Keratinocyte (primary cell): ENCODE results near the gene FGFR3. TPM values are rescaled to one million over a fixed set of nuclear protein-coding genes. Genes with fewer than 3 reads are reported as not detected.

Experiments
- DNase-seq: peaks from one replicate; pipeline ENCODE4 v3.0.0-alpha.2; 2011; ENCODE audit warnings: low read depth, missing footprints, low spot score
- FAIRE-seq: peaks from 2 replicates; lab custom pipeline; 2011; peaks lifted over from hg19 to GRCh38; lab: Jason Lieb, UNC
- H2AFZ ChIP-seq: 2 replicates; pipeline ENCODE4 v1.6.0; 2012; ENCODE audit warnings: low read length, control low read depth, inconsistent platforms; ENCODE audit not compliant: control insufficient read depth
- H3K27ac ChIP-seq: 2 replicates; pipeline ENCODE4 v1.5.1; 2011; ENCODE audit warnings: low read length; ENCODE audit not compliant: control insufficient read depth, insufficient read depth
- H3K27me3 ChIP-seq: 3 replicates; pipeline ENCODE4 v1.6.0; 2011; ENCODE audit warnings: low read length; ENCODE audit not compliant: control insufficient read depth, insufficient read depth; ENCODE audit errors: extremely low read depth
- H3K36me3 ChIP-seq, 2 experiments: 2 replicates in 1 of 2; 3 replicates in 1 of 2; pipeline ENCODE4 v1.5.1; 2011; ENCODE audit warnings: low read length in 2 of 2, mild to moderate bottlenecking in 1 of 2; ENCODE audit not compliant: control insufficient read depth in 2 of 2, insufficient read depth in 2 of 2; ENCODE audit errors: extremely low read depth in 1 of 2
- H3K4me1 ChIP-seq: 3 replicates; pipeline ENCODE4 v1.5.1; 2011; ENCODE audit warnings: low read length; ENCODE audit not compliant: control insufficient read depth, insufficient read depth; ENCODE audit errors: extremely low read depth
- H3K4me2 ChIP-seq: 3 replicates; pipeline ENCODE4 v1.6.0; 2011; ENCODE audit warnings: low read depth, low read length; ENCODE audit not compliant: control insufficient read depth, insufficient read depth; ENCODE audit errors: extremely low read depth
- H3K4me3 ChIP-seq, 3 experiments: fragments of 200-600 bp in 1 of 3; sonication (generic) in 1 of 3; 2 replicates in 2 of 3; 3 replicates in 1 of 3; pipeline ENCODE4 v1.5.1; 2011 to 2016; ENCODE audit warnings: low read length in 3 of 3, mild to moderate bottlenecking in 3 of 3, control low read depth in 2 of 3, inconsistent platforms in 1 of 3, low read depth in 1 of 3, mixed read lengths in 1 of 3, mixed run types in 1 of 3, moderate library complexity in 1 of 3; ENCODE audit not compliant: control insufficient read depth in 2 of 3, insufficient read depth in 2 of 3; ENCODE audit errors: extremely low read depth in 1 of 3
- H3K79me2 ChIP-seq: 2 replicates; pipeline ENCODE4 v1.6.0; 2012; ENCODE audit warnings: low read length; ENCODE audit not compliant: control insufficient read depth, insufficient read depth
- H3K9ac ChIP-seq: 3 replicates; pipeline ENCODE4 v1.6.0; 2011; ENCODE audit warnings: low read length; ENCODE audit not compliant: control insufficient read depth, insufficient read depth; ENCODE audit errors: extremely low read depth
- H3K9me1 ChIP-seq: 3 replicates; pipeline ENCODE4 v1.6.0; 2011; ENCODE audit warnings: low read length; ENCODE audit not compliant: control insufficient read depth, insufficient read depth; ENCODE audit errors: extremely low read depth
- H3K9me3 ChIP-seq: 2 replicates; pipeline ENCODE4 v1.5.1; 2012; ENCODE audit warnings: low read depth, low read length; ENCODE audit not compliant: control insufficient read depth
- H4K20me1 ChIP-seq: 3 replicates; pipeline ENCODE4 v1.6.0; 2011; ENCODE audit warnings: low read length; ENCODE audit not compliant: control insufficient read depth, insufficient read depth; ENCODE audit errors: extremely low read depth
- EZH2 ChIP-seq: IDR thresholded peaks from one replicate; pipeline ENCODE4 v1.6.1; 2012; ENCODE audit warnings: inconsistent platforms, mild to moderate bottlenecking, low read length, moderate library complexity
- dilution Hi-C: fragments of 300-500 bp; cut with MboI; formaldehyde crosslinking; loops from one replicate; pipeline ENCODE4 v1.7.0; 2020; ENCODE audit warnings: low sequenced_read_pairs; ENCODE audit not compliant: extremely low pct_ligation_motif_present
- polyA plus RNA-seq, 5 experiments: library from polyadenylated mRNA; depleted of rRNA in 3 of 5; stranded (reverse) in 3 of 5; stranded (forward) in 1 of 5; unstranded in 1 of 5; fragments of >200 nt; gene quantifications; 1 replicate in 1 of 5; 2 replicates in 3 of 5; 3 replicates in 1 of 5; pipeline versions ENCODE4 v1.2.1 to v1.2.3, GENCODE V29; 2011 to 2012; ENCODE audit warnings: missing spikeins in 2 of 5, low read depth in 1 of 5, low replicate concordance in 1 of 5
- TF ChIP-seq, protein P1 (sequence below), 3 experiments: IDR thresholded peaks in 1 of 3; conservative IDR thresholded peaks in 1 of 3; optimal IDR thresholded peaks in 1 of 3; 2 replicates in 2 of 3; 3 replicates in 1 of 3; pipeline versions ENCODE3 to v1.5.1; 2011; ENCODE audit warnings: low read length in 3 of 3, mild to moderate bottlenecking in 3 of 3, moderate library complexity in 2 of 3, control low read depth in 1 of 3, inconsistent platforms in 1 of 3; ENCODE audit not compliant: insufficient read depth in 2 of 3; ENCODE audit errors: extremely low read depth in 1 of 3

Gene FGFR3
- polyA plus RNA-seq, 1 donor (not counting 4 experiments of a cell fraction or from before 2014, with no cell fraction given): 45.2 TPM

DNA sequence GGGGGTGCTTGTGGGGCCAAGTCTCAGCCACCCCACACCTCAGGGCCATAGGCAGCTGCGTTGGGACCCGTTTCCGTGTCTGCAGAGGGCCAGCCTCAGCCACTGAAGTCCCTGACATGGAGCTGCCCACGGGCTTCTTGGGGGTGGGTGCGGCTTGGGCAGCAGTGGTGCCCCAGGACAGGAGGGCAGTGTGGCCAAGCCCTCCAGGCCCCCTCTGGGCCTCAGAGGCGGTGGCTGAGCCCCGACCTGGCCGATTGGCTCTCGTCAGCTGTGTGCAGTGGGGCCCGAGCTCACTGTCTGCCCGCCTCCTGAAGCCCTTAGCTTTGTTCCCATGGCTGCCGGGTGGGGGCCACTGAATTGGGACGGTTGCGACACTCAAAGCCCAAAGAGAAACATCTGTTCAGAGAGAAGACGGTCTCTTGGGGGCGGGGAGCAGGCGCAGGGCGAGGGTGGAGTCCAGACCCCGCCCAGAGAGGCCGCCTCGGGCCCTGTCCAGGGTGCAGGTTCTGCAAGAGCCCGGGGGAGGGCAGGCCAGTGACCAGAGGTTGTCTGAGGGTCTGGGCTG is 9.1 kb downstream of the FGFR3 start:
- no peak for FAIRE-seq
- no peak for DNase-seq

DNA sequence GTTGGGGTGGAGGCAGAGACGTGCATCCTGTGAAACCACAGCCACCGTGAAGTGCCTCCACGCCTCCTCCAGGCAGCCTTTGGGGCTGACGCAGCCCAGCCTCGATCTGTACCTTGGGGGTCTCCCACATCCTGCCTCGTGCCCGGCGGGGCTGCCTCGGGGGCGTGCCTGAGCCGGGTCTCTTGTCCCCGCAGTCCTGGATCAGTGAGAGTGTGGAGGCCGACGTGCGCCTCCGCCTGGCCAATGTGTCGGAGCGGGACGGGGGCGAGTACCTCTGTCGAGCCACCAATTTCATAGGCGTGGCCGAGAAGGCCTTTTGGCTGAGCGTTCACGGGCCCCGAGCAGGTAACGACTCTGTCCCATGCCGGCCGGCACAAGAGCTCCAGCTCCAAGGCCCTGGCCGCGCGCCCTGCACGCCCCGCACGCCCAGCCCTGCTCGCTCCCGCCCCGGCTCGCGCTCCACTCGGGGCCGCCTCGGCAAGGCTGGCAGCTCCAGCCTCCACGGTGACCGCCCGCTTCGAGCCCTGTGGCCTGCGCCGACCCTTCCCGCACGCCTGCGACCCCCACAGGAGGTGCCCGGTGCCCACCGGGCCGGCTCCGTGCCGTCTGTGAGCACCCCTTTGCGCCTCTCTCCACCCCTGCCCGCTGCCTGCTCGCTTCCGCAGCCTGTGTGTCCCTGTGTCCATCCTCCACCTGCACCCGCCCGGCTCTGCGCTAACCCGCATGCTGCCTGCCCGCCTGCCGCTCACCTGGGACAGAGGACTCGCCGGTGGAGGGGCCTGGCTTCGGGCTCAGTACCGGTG is 9.8 kb downstream of the FGFR3 start:
- Histone ChIP-seq H4K20me1 (peaks cover 4% of the 10 kb centered on the region), H3K36me3 (peaks cover 24 to 29% of the 10 kb centered on the region in 2 experiments)
- FAIRE-seq: no peak

More for the DNA sequence above, 9.1 kb downstream of the FGFR3 start:
- H3K36me3 ChIP-seq: peaks cover 24 to 27% of the 10 kb centered on the region in 2 experiments
- H3K4me3 ChIP-seq: no peak overlapping the region
- TF ChIP-seq, protein P1, sequence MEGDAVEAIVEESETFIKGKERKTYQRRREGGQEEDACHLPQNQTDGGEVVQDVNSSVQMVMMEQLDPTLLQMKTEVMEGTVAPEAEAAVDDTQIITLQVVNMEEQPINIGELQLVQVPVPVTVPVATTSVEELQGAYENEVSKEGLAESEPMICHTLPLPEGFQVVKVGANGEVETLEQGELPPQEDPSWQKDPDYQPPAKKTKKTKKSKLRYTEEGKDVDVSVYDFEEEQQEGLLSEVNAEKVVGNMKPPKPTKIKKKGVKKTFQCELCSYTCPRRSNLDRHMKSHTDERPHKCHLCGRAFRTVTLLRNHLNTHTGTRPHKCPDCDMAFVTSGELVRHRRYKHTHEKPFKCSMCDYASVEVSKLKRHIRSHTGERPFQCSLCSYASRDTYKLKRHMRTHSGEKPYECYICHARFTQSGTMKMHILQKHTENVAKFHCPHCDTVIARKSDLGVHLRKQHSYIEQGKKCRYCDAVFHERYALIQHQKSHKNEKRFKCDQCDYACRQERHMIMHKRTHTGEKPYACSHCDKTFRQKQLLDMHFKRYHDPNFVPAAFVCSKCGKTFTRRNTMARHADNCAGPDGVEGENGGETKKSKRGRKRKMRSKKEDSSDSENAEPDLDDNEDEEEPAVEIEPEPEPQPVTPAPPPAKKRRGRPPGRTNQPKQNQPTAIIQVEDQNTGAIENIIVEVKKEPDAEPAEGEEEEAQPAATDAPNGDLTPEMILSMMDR (optimal IDR thresholded peaks at IDR 0.05 in 1 of 3, IDR thresholded peaks at IDR 0.05 in 1 of 3, conservative IDR thresholded peaks at IDR 0.05 in 1 of 3; ENCODE audit: extremely low read depth in 1 of 3, insufficient read depth in 2 of 3, low read length in 3 of 3): no peak
- TF ChIP-seq EZH2: no peak
- no peaks in the 10 kb centered on the region for H3K4me1 ChIP-seq
- H3K9me1 ChIP-seq: no peaks in the 10 kb centered on the region
- no peaks in the 10 kb centered on the region for H3K9me3 ChIP-seq
- no peak overlapping the region for H3K27ac ChIP-seq
- peaks cover 6% of the 10 kb centered on the region for H3K79me2 ChIP-seq
- H4K20me1 ChIP-seq: peaks cover 4% of the 10 kb centered on the region
- no peak overlapping the region for H3K9ac ChIP-seq
- dilution Hi-C loops: no loop called here
- no peaks in the 10 kb centered on the region for H3K27me3 ChIP-seq
- H2AFZ ChIP-seq: no peak overlapping the region
- H3K4me2 ChIP-seq: no peak overlapping the region

More for the DNA sequence above, 9.8 kb downstream of the FGFR3 start:
- Histone ChIP-seq H3K79me2 (no peaks in the 10 kb centered on the region), H3K4me2 (no peak overlapping the region), H3K9ac (no peak overlapping the region), H2AFZ (no peak overlapping the region), H3K9me3 (no peaks in the 10 kb centered on the region), H3K4me3 (no peak overlapping the region), H3K4me1 (no peaks in the 10 kb centered on the region), H3K27me3 (no peaks in the 10 kb centered on the region), H3K27ac (no peak overlapping the region), H3K9me1 (no peaks in the 10 kb centered on the region)
- TF ChIP-seq EZH2: no peak
- TF ChIP-seq, protein P1 (optimal IDR thresholded peaks at IDR 0.05 in 1 of 3, IDR thresholded peaks at IDR 0.05 in 1 of 3, conservative IDR thresholded peaks at IDR 0.05 in 1 of 3; ENCODE audit: extremely low read depth in 1 of 3, insufficient read depth in 2 of 3, low read length in 3 of 3): peak in 1 of 3 experiments; percentile 6
- no peak for DNase-seq
- dilution Hi-C loops: no loop called here
